Caki2 (cell line): ENCODE measurements around the gene TXNRD1. TPM values are rescaled to one million over a fixed set of nuclear protein-coding genes. Genes with fewer than 3 reads are reported as not detected.
"Not testable (repeated sequence)": the region's sequence is repeated elsewhere in the genome, so short reads cannot be mapped to it uniquely, and the experiment has no call there.

Experiments
- DNase-seq: peaks from one replicate; pipeline ENCODE4 v3.0.0-alpha.2; 2015; ENCODE audit warnings: low read depth
- in situ Hi-C: cut with HindIII; loops from 2 replicates; pipeline ENCODE4 v1.10.0; 2016; ENCODE audit warnings: low sequenced_read_pairs, low pct_unique_long_range_greater_than_20kb, mixed read lengths
- total RNA-seq: library from RNA; depleted of rRNA; stranded (reverse); fragments of >200 nt; shearing (Covaris generic); gene quantifications from 2 replicates; pipeline ENCODE4 v1.2.3, GENCODE V29; 2014; ENCODE audit warnings: low replicate concordance

TXNRD1 gene
- total RNA-seq, 1 experiment from 2014 or later: 1,656 TPM

GRCh38 chr12:104310751-104311633 is 95.4 kb downstream of the TXNRD1 start:
- in situ Hi-C loops: no loop called here
- peak; percentile 30 for DNase-seq

DNA sequence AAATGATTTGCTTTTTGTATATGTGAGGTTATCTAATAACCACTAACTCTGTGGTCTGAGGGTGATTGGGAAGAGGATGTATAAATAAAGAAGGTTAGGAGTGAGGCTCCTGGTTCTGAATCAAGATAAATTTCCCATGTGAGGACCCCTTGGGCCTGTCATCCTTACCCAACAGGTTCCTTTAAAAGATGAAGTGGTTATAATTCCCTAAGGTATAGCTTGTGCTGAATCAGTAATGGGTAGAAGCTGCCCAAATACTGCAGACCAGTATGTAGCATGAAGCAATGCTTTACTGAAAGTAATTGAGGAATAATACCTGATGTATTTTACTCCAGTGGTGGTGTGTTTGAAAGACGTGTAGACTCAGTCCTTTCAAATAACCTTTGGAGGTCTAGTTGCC is 96.6 kb downstream of the TXNRD1 start:
- no peak for DNase-seq
- in situ Hi-C loops: no loop called here

DNA sequence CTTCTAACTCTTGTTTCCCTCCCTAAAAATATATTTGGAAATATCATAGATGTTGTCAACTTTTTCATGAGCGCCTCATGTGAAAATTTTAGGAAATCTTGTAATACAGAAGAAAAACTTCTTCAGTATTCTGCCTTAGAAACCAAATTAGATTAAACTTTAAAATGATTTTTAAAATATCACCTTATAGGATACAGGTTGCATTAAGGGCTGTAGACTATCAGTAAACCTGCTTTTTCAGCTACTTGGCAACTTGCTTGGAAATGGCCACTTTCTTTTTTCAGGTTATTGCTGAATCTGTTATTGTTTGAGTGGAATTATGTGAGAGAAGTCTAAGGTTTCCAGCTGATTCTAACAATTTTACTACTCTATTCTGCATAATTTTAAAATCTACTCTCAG is 97.1 kb downstream of the TXNRD1 start:
- in situ Hi-C loops: no loop called here
- no peak for DNase-seq

- in situ Hi-C loops: no loop called here
- peak; percentile 34 for DNase-seq
Observed at GRCh38 chr12:104313568-104314241, 98.1 kb downstream of the TXNRD1 start.

DNA sequence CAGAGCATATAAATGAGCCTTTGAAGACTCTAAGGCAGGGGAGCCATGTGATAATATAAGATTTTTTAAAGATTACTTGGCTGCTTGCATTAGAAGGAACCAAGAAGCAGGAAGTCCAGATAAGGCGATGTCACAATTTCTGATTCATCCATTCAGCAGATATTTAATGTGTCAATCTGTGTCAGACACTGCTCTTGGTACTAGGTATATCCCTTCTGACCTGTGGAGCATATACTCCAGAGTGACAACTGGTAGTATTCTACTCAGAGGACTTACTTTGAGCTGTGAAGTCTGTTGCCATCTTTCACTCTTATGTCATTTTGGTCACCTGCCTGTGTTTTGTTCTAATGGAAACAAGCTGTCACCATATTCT is 98.6 kb downstream of the TXNRD1 start:
- peak; percentile 50 for DNase-seq
- in situ Hi-C loops: no loop called here

DNA sequence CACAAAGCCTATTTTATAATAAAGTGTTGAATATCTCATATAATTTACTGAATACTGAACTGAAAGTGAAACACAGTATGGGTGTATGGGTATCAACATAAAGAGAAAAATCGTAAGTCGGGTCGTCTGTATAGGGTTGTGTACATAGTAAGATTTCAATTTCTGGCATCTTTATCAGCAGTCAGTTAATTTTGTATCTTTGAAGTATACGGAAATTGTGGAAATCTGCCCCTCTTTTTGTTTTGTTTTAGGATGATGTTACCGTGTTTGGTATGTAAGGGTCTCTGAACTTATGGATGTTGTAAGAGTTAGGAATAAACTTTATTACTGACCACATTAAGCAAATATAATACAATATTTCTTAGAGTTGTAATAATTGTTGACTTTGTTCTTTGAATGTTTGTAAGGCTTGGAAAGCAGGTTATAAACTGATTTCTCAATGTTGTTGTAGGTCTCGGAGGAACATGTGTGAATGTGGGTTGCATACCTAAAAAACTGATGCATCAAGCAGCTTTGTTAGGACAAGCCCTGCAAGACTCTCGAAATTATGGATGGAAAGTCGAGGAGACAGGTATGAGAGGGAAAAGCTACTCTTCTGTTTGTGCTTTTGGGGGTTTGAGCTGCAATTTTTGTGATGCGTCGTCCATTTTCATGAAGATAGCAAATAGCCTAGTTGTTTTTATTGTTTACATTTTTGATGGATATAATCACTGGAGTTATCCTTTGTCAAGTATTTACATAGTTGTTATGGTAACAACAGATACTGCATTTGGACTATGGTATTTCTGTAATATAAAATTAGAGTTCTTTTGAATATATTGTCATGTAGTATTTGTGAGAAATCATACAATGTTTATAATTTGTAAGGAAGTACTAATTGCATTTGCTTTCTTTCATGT is 100.0 kb downstream of the TXNRD1 start:
- in situ Hi-C loops: no loop called here

GRCh38 chr12:104316936-104317335 is 101.4 kb downstream of the TXNRD1 start:
- DNase-seq: no peak
- in situ Hi-C loops: no loop called here

More for the DNA sequence above, 100.0 kb downstream of the TXNRD1 start:
- no peak for DNase-seq

- no peak for DNase-seq
- in situ Hi-C loops: no loop called here
Observed at GRCh38 chr12:104317538-104318210, 102.1 kb downstream of the TXNRD1 start.

DNA sequence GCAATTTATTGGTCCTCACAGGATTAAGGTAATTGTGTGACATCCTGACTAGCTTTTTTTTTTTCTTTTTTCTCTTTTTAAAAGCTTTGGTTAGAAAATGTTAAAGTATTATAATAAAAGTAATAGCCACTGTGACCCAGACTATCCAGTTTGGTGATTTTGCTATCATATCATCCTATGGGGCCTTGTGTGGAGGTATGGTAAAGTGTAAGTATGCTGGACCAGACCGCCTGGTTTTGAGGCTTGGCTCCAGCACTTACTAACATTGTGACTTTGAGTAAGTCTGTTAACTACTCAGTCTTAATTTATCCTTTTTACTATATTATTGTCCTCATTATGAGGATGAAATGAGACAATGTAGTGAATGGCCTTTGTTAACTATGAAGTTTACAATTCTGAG is 103.4 kb downstream of the TXNRD1 start:
- in situ Hi-C loops: no loop called here
- DNase-seq: no peak

GRCh38 chr12:104319918-104320626 is 104.5 kb downstream of the TXNRD1 start:
- in situ Hi-C loops: no loop called here

GRCh38 chr12:104320627-104321024 is 105.0 kb downstream of the TXNRD1 start:
- in situ Hi-C loops: no loop called here
- no peak for DNase-seq

More at GRCh38 chr12:104319918-104320626, 104.5 kb downstream of the TXNRD1 start:
- no peak for DNase-seq

DNA sequence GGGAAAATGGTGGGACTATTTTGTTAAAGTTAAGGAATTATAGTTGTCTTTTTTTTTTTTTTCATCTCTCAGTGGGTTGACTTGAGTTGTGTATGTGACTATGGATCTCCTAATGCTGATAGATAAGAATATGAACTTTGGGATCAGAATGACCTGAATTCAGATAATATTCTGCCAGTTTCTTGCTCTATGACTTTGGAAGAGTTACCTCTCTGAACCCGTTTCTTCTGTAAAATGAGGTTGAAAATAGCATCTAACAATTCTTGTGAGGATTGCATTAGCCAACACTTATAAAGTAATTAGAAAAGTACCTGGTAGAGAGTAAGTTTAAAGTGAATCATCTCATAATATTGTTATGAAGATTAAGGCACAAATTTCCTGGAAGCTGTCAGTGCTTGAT is 106.4 kb downstream of the TXNRD1 start:
- in situ Hi-C loops: no loop called here
- DNase-seq: no peak

DNA sequence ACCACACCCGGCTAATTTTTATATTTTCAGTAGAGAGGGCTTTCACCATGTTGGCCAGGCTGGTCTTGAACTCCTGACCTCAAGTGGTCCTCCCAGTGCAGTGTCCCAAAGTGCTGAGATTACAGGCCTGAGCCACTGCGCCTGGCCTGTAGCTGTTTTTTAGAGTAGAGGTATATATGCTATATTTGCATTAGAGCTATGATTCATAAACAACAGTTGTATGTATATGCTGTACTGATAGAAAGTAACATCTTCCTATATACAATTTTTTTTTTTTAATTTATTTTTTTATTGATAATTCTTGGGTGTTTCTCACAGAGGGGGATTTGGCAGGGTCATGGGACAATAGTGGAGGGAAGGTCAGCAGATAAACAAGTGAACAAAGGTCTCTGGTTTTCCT is 107.0 kb downstream of the TXNRD1 start:
- in situ Hi-C loops: not testable (repeated sequence)

GRCh38 chr12:104323899-104324298 is 108.3 kb downstream of the TXNRD1 start:
- in situ Hi-C loops: no loop called here
- DNase-seq: no peak

More for the DNA sequence above, 107.0 kb downstream of the TXNRD1 start:
- DNase-seq: not testable (repeated sequence)

GRCh38 chr12:104328278-104328677 is 112.7 kb downstream of the TXNRD1 start:
- in situ Hi-C loops, DNase-seq: not testable (repeated sequence)

DNA sequence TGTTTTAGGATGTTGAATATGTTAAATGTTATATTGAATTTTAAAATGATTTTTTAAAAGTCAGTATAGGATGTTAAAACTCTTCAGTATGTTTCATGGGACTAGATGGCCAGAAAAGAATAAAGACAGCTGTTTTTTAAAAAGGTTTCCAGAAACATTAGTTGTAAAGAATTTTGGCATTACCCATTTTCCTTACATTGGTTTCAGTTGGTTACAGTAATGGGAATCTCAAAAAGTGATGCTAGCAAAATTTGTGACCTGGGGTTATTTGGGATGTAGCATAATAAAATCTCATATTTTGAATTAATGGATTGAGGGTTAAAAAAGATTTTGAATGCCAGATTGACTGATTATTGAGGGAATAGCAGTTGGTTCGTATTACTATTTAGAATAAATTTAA is 113.2 kb downstream of the TXNRD1 start:
- no peak for DNase-seq
- in situ Hi-C loops: no loop called here

- in situ Hi-C loops: no loop called here
Observed at GRCh38 chr12:104329707-104330532, 114.3 kb downstream of the TXNRD1 start.

More at GRCh38 chr12:104329707-104330532, 114.3 kb downstream of the TXNRD1 start:
- no peak for DNase-seq
